Measurements from ENCODE around the gene DENND1A.

GRCh38 chr9:123929177-123929869 is 603 bp downstream of the DENND1A start:
- TF ChIP-seq POLR2A (IDR thresholded peaks at IDR 0.05): no peak
- TF ChIP-seq, protein P1, sequence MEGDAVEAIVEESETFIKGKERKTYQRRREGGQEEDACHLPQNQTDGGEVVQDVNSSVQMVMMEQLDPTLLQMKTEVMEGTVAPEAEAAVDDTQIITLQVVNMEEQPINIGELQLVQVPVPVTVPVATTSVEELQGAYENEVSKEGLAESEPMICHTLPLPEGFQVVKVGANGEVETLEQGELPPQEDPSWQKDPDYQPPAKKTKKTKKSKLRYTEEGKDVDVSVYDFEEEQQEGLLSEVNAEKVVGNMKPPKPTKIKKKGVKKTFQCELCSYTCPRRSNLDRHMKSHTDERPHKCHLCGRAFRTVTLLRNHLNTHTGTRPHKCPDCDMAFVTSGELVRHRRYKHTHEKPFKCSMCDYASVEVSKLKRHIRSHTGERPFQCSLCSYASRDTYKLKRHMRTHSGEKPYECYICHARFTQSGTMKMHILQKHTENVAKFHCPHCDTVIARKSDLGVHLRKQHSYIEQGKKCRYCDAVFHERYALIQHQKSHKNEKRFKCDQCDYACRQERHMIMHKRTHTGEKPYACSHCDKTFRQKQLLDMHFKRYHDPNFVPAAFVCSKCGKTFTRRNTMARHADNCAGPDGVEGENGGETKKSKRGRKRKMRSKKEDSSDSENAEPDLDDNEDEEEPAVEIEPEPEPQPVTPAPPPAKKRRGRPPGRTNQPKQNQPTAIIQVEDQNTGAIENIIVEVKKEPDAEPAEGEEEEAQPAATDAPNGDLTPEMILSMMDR (IDR thresholded peaks at IDR 0.05): no peak
